HFFc6 (cell line): ENCODE measurements around the gene ABTB2. TPM values are rescaled to one million over a fixed set of nuclear protein-coding genes. Genes with fewer than 3 reads are reported as not detected.

ENCODE experiments used
- DNase-seq: peaks from one replicate; pipeline ENCODE4 v3.0.0-alpha.2; 2018
- H3K27ac Mint-ChIP-seq: 2 replicates; pipeline ENCODE4 v1.8.0; 2020; ENCODE audit warnings: mild to moderate bottlenecking, mixed read lengths
- H3K27me3 Mint-ChIP-seq: 2 replicates; pipeline ENCODE4 v1.8.0; 2021; ENCODE audit warnings: mild to moderate bottlenecking, moderate library complexity, mixed read lengths; ENCODE audit not compliant: insufficient read depth
- H3K36me3 Mint-ChIP-seq: 2 replicates; pipeline ENCODE4 v1.8.0; 2021; ENCODE audit warnings: low read depth, mixed read lengths
- H3K4me1 Mint-ChIP-seq: 2 replicates; pipeline ENCODE4 v1.8.0; 2020; ENCODE audit warnings: low read depth, mixed read lengths
- H3K4me3 Mint-ChIP-seq: 2 replicates; pipeline ENCODE4 v1.8.0; 2020; ENCODE audit warnings: mild to moderate bottlenecking, moderate library complexity, mixed read lengths
- H3K9me3 Mint-ChIP-seq: 2 replicates; pipeline ENCODE4 v1.8.0; 2020; ENCODE audit warnings: mild to moderate bottlenecking, mixed read lengths
- total RNA-seq, 6 experiments: library from RNA; stranded (reverse); fragmentation: NEBNext Ultra II Directional; extraction: Animal tissue kit (Norgen Biotek cat#: 25700); gene quantifications; 2 replicates in 1 of 6; 3 replicates in 5 of 6; pipeline ENCODE4 v1.2.3, GENCODE V29; 2021
- TF ChIP-seq, protein P1 (sequence below): fragments of 200-600 bp; sonication (generic); IDR thresholded peaks from 2 replicates; pipeline ENCODE4 v1.5.0; 2021; ENCODE audit warnings: antibody characterized with exemption, mild to moderate bottlenecking

ABTB2 gene
- total RNA-seq, 6 experiments from 2014 or later = 2.5 to 3.6 (median 2.8) TPM

DNA sequence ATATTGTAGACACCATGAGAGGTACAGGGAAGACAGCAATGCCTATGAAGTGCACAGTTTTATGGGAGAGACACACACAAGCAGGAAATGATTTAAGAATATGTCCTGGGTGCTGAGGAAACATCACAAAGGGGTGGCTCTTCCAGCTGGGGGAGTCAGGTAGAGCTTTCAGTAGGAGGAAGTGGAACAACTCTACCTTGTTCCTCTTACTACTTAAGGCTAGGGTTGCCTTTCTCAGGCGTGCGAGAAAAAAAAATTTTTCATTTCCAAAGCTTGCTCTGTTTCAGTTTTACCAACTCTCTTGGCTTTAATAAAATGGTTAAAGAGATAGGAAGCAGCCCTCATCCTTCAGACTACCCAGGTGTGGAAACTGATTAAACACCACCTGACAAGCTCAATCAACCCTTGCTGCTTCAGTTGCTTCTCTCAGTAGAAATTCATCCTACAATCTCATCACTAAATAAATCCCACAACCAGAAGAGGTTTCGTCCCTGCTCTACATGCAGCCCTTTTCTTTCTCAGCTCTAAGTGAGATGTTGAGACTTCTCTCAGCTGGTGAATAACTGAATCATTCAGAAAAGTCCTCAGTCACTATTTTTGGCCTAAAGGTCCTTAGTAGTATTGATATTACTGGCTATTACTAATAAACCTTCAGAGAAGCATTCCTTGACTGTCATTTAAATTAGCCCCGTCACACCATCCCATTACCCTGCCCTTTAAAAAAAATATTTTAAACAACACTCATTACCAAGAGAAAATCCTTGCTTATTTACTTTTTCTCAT, 5.9 kb downstream of the ABTB2 start:
- no peaks in the 10 kb centered on the region for H3K9me3 Mint-ChIP-seq
- peaks cover 15% of the 10 kb centered on the region for H3K27me3 Mint-ChIP-seq
- no peak overlapping the region for H3K27ac Mint-ChIP-seq
- TF ChIP-seq, protein P1, sequence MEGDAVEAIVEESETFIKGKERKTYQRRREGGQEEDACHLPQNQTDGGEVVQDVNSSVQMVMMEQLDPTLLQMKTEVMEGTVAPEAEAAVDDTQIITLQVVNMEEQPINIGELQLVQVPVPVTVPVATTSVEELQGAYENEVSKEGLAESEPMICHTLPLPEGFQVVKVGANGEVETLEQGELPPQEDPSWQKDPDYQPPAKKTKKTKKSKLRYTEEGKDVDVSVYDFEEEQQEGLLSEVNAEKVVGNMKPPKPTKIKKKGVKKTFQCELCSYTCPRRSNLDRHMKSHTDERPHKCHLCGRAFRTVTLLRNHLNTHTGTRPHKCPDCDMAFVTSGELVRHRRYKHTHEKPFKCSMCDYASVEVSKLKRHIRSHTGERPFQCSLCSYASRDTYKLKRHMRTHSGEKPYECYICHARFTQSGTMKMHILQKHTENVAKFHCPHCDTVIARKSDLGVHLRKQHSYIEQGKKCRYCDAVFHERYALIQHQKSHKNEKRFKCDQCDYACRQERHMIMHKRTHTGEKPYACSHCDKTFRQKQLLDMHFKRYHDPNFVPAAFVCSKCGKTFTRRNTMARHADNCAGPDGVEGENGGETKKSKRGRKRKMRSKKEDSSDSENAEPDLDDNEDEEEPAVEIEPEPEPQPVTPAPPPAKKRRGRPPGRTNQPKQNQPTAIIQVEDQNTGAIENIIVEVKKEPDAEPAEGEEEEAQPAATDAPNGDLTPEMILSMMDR = no peak
- H3K4me3 Mint-ChIP-seq = no peak overlapping the region
- H3K4me1 Mint-ChIP-seq = peaks cover 26% of the 10 kb centered on the region
- no peaks in the 10 kb centered on the region for H3K36me3 Mint-ChIP-seq
- DNase-seq = no peak

DNA sequence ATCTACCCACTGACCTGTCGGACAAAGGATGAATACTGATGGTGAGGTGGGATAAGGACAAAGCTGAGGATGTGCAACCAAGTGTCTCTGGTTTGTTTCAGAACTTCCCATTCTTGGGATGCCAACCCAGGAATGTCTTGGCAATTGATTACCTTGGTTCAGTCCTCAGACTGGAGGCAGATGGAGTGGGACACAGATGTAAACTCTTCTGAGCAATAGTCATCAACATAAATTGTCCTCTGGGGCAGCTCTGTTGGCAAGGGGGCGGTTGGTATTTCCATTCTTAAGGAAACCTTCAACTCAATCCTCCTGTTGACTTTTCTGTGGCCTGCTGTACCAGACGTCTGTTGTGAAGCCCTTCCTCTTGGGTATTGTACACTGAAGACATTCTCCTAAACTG, 6.8 kb downstream of the ABTB2 start:
- Mint-ChIP-seq H3K27me3 (peaks cover 14% of the 10 kb centered on the region), H3K9me3 (no peaks in the 10 kb centered on the region), H3K36me3 (no peaks in the 10 kb centered on the region), H3K4me1 (peaks cover 28% of the 10 kb centered on the region), H3K4me3 (no peak overlapping the region), H3K27ac (no peak overlapping the region)
- DNase-seq = no peak
- TF ChIP-seq, protein P1 = no peak

DNA sequence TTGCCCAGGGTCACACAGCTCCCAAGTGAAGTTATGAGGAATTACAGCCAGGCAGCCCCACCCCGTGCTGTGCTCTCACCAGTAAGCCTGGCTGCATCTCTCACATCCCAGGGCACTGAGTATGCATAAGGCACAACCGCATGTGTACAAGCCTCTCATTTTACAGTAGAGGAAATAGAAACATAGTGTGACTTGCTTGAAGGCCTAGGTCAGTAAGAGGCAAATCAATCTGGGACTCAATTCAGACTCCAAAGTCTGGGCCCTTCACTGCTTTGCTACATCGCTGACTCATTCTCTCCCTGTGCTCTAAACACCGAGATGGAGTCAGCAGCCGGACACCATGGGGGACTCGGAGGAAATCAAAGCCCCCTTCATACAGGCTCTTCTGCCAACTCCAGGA, 7.9 kb downstream of the ABTB2 start:
- H3K36me3 Mint-ChIP-seq = no peaks in the 10 kb centered on the region
- TF ChIP-seq, protein P1 = no peak
- no peak overlapping the region for H3K4me3 Mint-ChIP-seq
- peaks cover 29% of the 10 kb centered on the region for H3K4me1 Mint-ChIP-seq
- peaks cover 13% of the 10 kb centered on the region for H3K27me3 Mint-ChIP-seq
- no peaks in the 10 kb centered on the region for H3K9me3 Mint-ChIP-seq
- no peak overlapping the region for H3K27ac Mint-ChIP-seq
- no peak for DNase-seq

DNA sequence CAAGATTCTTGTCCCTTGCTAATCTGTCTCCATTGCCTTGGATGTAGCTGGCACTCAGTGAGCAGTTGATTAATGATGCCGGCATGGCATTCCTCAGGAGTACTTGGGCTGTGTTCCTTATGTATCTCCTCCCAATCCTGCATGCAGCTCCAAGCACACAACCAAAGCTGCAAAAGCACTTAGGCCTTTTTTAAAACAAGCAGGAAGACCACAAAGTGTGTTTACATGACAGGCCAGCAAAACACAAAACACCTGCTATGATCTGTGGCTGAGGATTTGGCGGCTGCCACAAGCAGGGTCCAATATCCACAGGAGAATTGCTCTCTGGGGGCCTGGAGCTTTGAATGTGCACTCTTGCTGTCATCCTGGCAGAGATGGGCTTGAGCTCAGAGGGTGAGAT, 8.9 kb downstream of the ABTB2 start:
- DNase-seq = no peak
- TF ChIP-seq, protein P1 = no peak
- Mint-ChIP-seq H3K27me3 (peaks cover 13% of the 10 kb centered on the region), H3K27ac (no peak overlapping the region), H3K36me3 (no peaks in the 10 kb centered on the region), H3K4me1 (peaks cover 33% of the 10 kb centered on the region), H3K4me3 (no peak overlapping the region), H3K9me3 (no peaks in the 10 kb centered on the region)

DNA sequence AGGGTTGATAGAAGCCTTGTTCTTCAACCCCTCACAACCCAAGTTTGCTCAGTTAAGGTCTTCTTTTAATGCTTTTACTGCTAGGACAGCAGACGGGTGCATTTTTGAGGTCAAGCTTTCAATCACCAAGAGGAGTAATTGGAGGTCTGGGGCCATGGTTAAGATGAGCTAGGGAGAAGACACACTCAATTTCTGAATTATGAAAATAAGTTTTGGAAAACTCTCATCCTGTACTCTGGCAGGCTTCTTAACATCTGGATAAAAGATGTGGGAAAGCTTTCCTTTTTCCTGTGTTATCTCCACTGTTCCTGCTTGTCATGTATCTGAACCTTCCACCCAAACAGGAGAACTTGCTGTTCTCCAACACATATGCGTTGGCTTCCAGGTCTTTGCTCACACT, 9.7 kb downstream of the ABTB2 start:
- Mint-ChIP-seq H3K27ac (no peak overlapping the region), H3K4me3 (no peak overlapping the region)

More for the DNA sequence above, 9.7 kb downstream of the ABTB2 start:
- H3K9me3 Mint-ChIP-seq = no peaks in the 10 kb centered on the region
- H3K4me1 Mint-ChIP-seq = peaks cover 41% of the 10 kb centered on the region
- peaks cover 12% of the 10 kb centered on the region for H3K27me3 Mint-ChIP-seq
- DNase-seq = no peak
- TF ChIP-seq, protein P1 = no peak
- H3K36me3 Mint-ChIP-seq = no peaks in the 10 kb centered on the region
